Activated CD4-positive, alpha-beta T cell treated with anti-CD3 and anti-CD28 coated beads for 36 hours (primary cell): ENCODE data around the gene KTN1. TPM values are rescaled to one million over a fixed set of nuclear protein-coding genes. Genes with fewer than 3 reads are reported as not detected.

Experiments used
- ATAC-seq: fragments of 200-7000 bp; cut with Tn5 transposase; one replicate; pipeline ENCODE4 v1.10.0; 2021; ENCODE audit warnings: mild to moderate bottlenecking, moderate library complexity
- CTCF ChIA-PET: fragments of 350-600 bp; sonication (Branson Sonifier 250); formaldehyde crosslinking; loops from one replicate; lab custom pipeline; 2021; ENCODE audit warnings: antibody characterized with exemption; lab: Charles Lee
- POLR2A ChIA-PET: fragments of 350-600 bp; sonication (Branson Sonifier 250); formaldehyde crosslinking; loops from one replicate; lab custom pipeline; 2021; ENCODE audit warnings: antibody characterized with exemption, inconsistent platforms; lab: Charles Lee
- DNase-seq: peaks from one replicate; pipeline ENCODE4 v3.0.0-alpha.2; 2020
- H3K27ac Mint-ChIP-seq: one replicate; pipeline ENCODE4 v1.8.0; 2021; ENCODE audit warnings: mixed read lengths
- H3K27me3 Mint-ChIP-seq: one replicate; pipeline ENCODE4 v1.8.0; 2021; ENCODE audit warnings: mixed read lengths
- H3K36me3 Mint-ChIP-seq: one replicate; pipeline ENCODE4 v1.8.0; 2021; ENCODE audit warnings: low read depth, mixed read lengths
- H3K4me1 Mint-ChIP-seq: one replicate; pipeline ENCODE4 v1.8.0; 2021; ENCODE audit warnings: mixed read lengths
- H3K4me3 Mint-ChIP-seq: one replicate; pipeline ENCODE4 v1.8.0; 2021; ENCODE audit warnings: mild to moderate bottlenecking, moderate library complexity, mixed read lengths
- H3K9me3 Mint-ChIP-seq: one replicate; pipeline ENCODE4 v1.8.0; 2021; ENCODE audit warnings: low read depth, mixed read lengths
- intact Hi-C, 2 experiments: fragments of 100-400 bp; cut with DNase I in 1 of 2; cut with micrococcal nuclease in 1 of 2; formaldehyde crosslinking; loops; one replicate each; pipeline versions ENCODE4 v1.14.2 to v1.15.1; 2022 to 2024; cut with DNase I, micrococcal nuclease
- total RNA-seq, 2 experiments: library from RNA; stranded (reverse); gene quantifications; one replicate each; pipeline ENCODE4 v1.2.3, GENCODE V29; 2021

KTN1 gene
- total RNA-seq = 100 to 1,000 TPM; 117 to 138 TPM

GRCh38 chr14:55579724-55580469 lies at the start of gene KTN1:
Gene KTN1, plus strand, starts transcription at chr14:55580207. Its CDS starts 31,842 bp downstream, at chr14:55612049.
- ChIA-PET CTCF (interaction anchor here (0.5 to 1.0 kb wide), 4 partner anchors 21 to 1001 kb away, joined by 3 to 4 read pairs (median 3); no protein-coding TSS in a partner anchor), POLR2A (no interaction called here)
- intact Hi-C loops = loop anchor here (1.0 to 10.0 kb wide), 13 partner anchors 132 to 1811 kb away; partner anchors contain the start of genes FBXO34 (in 2 of the 2), TMEM260 (in 2 of the 2), AP5M1 (in 1 of the 2) and ATG14 (in 1 of the 2)
- Mint-ChIP-seq H3K36me3 (peaks cover 3% of the 10 kb centered on the region), H3K4me1 (peaks cover 44% of the 10 kb centered on the region), H3K9me3 (no peaks in the 10 kb centered on the region), H3K27ac (peak within 1 kb of the TSS; percentile 91), H3K27me3 (no peaks in the 10 kb centered on the region), H3K4me3 (peak within 1 kb of the TSS; percentile 86)
- DNase-seq (peak; percentile 92), ATAC-seq (peak; percentile 86)

- H3K36me3 Mint-ChIP-seq = no peaks in the 10 kb centered on the region
- peaks cover 2% of the 10 kb centered on the region for H3K27me3 Mint-ChIP-seq
- DNase-seq (no peak), ATAC-seq (no peak)
- POLR2A ChIA-PET = no interaction called here
- H3K9me3 Mint-ChIP-seq = no peaks in the 10 kb centered on the region
- CTCF ChIA-PET = no interaction called here
- no peak overlapping the region for H3K4me3 Mint-ChIP-seq
- no peaks in the 10 kb centered on the region for H3K4me1 Mint-ChIP-seq
- H3K27ac Mint-ChIP-seq = no peak overlapping the region
- intact Hi-C loops = no loop called here
These were observed 49.5 kb upstream of the KTN1 start for GRCh38 chr14:55530464-55530863.

GRCh38 chr14:55532645-55533344 lies 47.2 kb upstream of the KTN1 start:
- Mint-ChIP-seq H3K27me3 (peaks cover 2% of the 10 kb centered on the region), H3K4me3 (no peak overlapping the region), H3K36me3 (no peaks in the 10 kb centered on the region), H3K9me3 (peaks cover 5% of the 10 kb centered on the region), H3K27ac (no peak overlapping the region), H3K4me1 (no peaks in the 10 kb centered on the region)
- CTCF ChIA-PET = interaction anchor here (1.4 kb wide), 1 partner anchor 87 kb away, joined by 3 read pairs; no protein-coding TSS in a partner anchor
- DNase-seq = no peak
- POLR2A ChIA-PET = no interaction called here
- ATAC-seq = no peak
- intact Hi-C loops = no loop called here

GRCh38 chr14:55533960-55534359 lies 46.0 kb upstream of the KTN1 start:
- Mint-ChIP-seq H3K27ac (no peak overlapping the region), H3K4me1 (no peaks in the 10 kb centered on the region), H3K27me3 (peaks cover 2% of the 10 kb centered on the region), H3K4me3 (no peak overlapping the region), H3K9me3 (peaks cover 5% of the 10 kb centered on the region), H3K36me3 (no peaks in the 10 kb centered on the region)
- POLR2A ChIA-PET = no interaction called here
- intact Hi-C loops = no loop called here
- CTCF ChIA-PET = interaction anchor here (0.8 kb wide), 1 partner anchor 84 kb away, joined by 3 read pairs; no protein-coding TSS in a partner anchor
- DNase-seq (no peak), ATAC-seq (no peak)

- no peak overlapping the region for H3K4me3 Mint-ChIP-seq
- no peak overlapping the region for H3K27ac Mint-ChIP-seq
- no peak for DNase-seq
- no peaks in the 10 kb centered on the region for H3K27me3 Mint-ChIP-seq
- CTCF ChIA-PET = interaction anchor here (0.7 to 1.7 kb wide), 3 partner anchors 13 to 89 kb away, joined by 3 to 5 read pairs (median 4); no protein-coding TSS in a partner anchor
- POLR2A ChIA-PET = no interaction called here
- ATAC-seq = no peak
- H3K4me1 Mint-ChIP-seq = no peaks in the 10 kb centered on the region
- peaks cover 5% of the 10 kb centered on the region for H3K9me3 Mint-ChIP-seq
- H3K36me3 Mint-ChIP-seq = no peaks in the 10 kb centered on the region
- intact Hi-C loops = no loop called here
These were observed 44.3 kb upstream of the KTN1 start for GRCh38 chr14:55535516-55536203.

- no peak overlapping the region for H3K27ac Mint-ChIP-seq
- ATAC-seq = no peak
- no peak for DNase-seq
- ChIA-PET CTCF (interaction anchor here (0.7 to 1.7 kb wide), 3 partner anchors 14 to 90 kb away, joined by 3 to 5 read pairs (median 4); no protein-coding TSS in a partner anchor), POLR2A (no interaction called here)
- H3K9me3 Mint-ChIP-seq = peaks cover 5% of the 10 kb centered on the region
- no peaks in the 10 kb centered on the region for H3K4me1 Mint-ChIP-seq
- H3K4me3 Mint-ChIP-seq = no peak overlapping the region
- no peaks in the 10 kb centered on the region for H3K36me3 Mint-ChIP-seq
- no peaks in the 10 kb centered on the region for H3K27me3 Mint-ChIP-seq
- intact Hi-C loops = no loop called here
These were observed 43.8 kb upstream of the KTN1 start for GRCh38 chr14:55536204-55536708.

GRCh38 chr14:55537782-55538181 lies 42.2 kb upstream of the KTN1 start:
- POLR2A ChIA-PET = no interaction called here
- H3K27me3 Mint-ChIP-seq = no peaks in the 10 kb centered on the region
- H3K4me1 Mint-ChIP-seq = no peaks in the 10 kb centered on the region
- no peak overlapping the region for H3K4me3 Mint-ChIP-seq
- intact Hi-C loops = no loop called here
- H3K9me3 Mint-ChIP-seq = peaks cover 5% of the 10 kb centered on the region
- H3K36me3 Mint-ChIP-seq = no peaks in the 10 kb centered on the region
- DNase-seq (no peak), ATAC-seq (no peak)
- no peak overlapping the region for H3K27ac Mint-ChIP-seq
- CTCF ChIA-PET = interaction anchor here (0.6 kb wide), 1 partner anchor 495 kb away, joined by 3 read pairs; no protein-coding TSS in a partner anchor

- H3K27me3 Mint-ChIP-seq = no peaks in the 10 kb centered on the region
- H3K27ac Mint-ChIP-seq = no peak overlapping the region
- ATAC-seq = no peak
- ChIA-PET POLR2A (no interaction called here), CTCF (no interaction called here)
- no peak for DNase-seq
- peaks cover 5% of the 10 kb centered on the region for H3K9me3 Mint-ChIP-seq
- H3K4me1 Mint-ChIP-seq = no peaks in the 10 kb centered on the region
- no peaks in the 10 kb centered on the region for H3K36me3 Mint-ChIP-seq
- intact Hi-C loops = no loop called here
- no peak overlapping the region for H3K4me3 Mint-ChIP-seq
These were observed 40.0 kb upstream of the KTN1 start for GRCh38 chr14:55539975-55540374.

GRCh38 chr14:55540847-55541773 lies 38.9 kb upstream of the KTN1 start:
- peaks cover 5% of the 10 kb centered on the region for H3K9me3 Mint-ChIP-seq
- no peak overlapping the region for H3K27ac Mint-ChIP-seq
- H3K27me3 Mint-ChIP-seq = no peaks in the 10 kb centered on the region
- H3K4me3 Mint-ChIP-seq = no peak overlapping the region
- no peaks in the 10 kb centered on the region for H3K4me1 Mint-ChIP-seq
- H3K36me3 Mint-ChIP-seq = no peaks in the 10 kb centered on the region
- intact Hi-C loops = no loop called here
- POLR2A ChIA-PET = interaction anchor here (0.6 kb wide), 1 partner anchor 343 kb away, joined by 3 read pairs; no protein-coding TSS in a partner anchor
- DNase-seq = no peak
- CTCF ChIA-PET = interaction anchor here (3.2 kb wide), 1 partner anchor 95 kb away, joined by 8 read pairs; no protein-coding TSS in a partner anchor
- no peak for ATAC-seq

- intact Hi-C loops = no loop called here
- no peaks in the 10 kb centered on the region for H3K4me1 Mint-ChIP-seq
- H3K27me3 Mint-ChIP-seq = no peaks in the 10 kb centered on the region
- DNase-seq (no peak), ATAC-seq (no peak)
- no peak overlapping the region for H3K27ac Mint-ChIP-seq
- no peaks in the 10 kb centered on the region for H3K36me3 Mint-ChIP-seq
- CTCF ChIA-PET = no interaction called here
- POLR2A ChIA-PET = no interaction called here
- peaks cover 2% of the 10 kb centered on the region for H3K9me3 Mint-ChIP-seq
- no peak overlapping the region for H3K4me3 Mint-ChIP-seq
These were observed 34.2 kb upstream of the KTN1 start for GRCh38 chr14:55545779-55546178.
